DMS114 treated with DMSO at 0.1 percent for 48 hours (cell line): ENCODE measurements around the gene S100A12.

Source experiments
- DNase-seq: peaks from one replicate; lab custom pipeline; 2025; ENCODE audit not compliant: unreplicated experiment; lab: John Stamatoyannopoulos, UW

The S100A12 gene

GRCh38 chr1:153368495-153368894 lies 6.9 kb downstream of the S100A12 start:
- no peak for DNase-seq

DNA sequence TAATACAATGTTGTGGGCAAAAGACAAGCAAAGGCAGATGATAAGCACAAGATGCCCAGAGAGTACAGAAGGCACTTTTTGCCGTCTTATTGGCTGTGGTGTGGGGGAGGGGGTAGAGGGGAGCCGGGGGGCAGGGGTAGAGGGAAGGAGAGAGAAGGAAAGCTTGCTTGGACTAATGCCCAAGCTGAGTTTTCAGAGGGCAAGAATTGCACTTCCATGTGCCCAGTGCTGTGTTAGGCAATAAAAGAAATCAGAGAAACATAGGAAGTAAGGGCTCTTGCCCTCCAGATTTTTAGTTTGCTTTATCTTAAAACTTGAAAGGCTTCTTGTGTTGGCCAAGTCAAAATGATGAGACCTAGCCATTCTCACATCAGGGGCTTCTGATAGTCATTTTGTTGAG lies 8.3 kb downstream of the S100A12 start:
- DNase-seq = no peak

DNA sequence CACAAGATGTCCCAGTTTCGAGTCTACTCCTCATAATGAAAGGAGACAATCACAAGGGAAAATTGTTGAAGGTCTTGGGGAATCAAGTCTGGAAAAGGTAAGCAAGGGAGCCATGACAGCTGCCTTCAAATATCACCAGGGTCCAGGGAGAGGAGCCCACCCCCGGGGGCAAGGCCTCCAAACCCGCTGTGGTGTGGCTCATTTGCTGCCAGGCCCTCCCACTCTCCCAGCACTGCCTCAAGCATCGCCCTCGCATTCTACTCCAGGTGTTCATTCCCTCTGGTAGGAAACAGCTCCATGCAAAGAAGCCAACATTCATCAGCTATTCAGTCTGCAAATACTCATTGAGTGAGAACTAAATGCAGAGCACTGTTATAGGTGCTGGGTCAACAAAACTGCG lies 9.2 kb downstream of the S100A12 start:
- no peak for DNase-seq

- no peak for DNase-seq
Observed at GRCh38 chr1:153365696-153366095, 9.7 kb downstream of the S100A12 start.

- DNase-seq = no peak
Observed at GRCh38 chr1:153364766-153365666, 10.4 kb downstream of the S100A12 start.

GRCh38 chr1:153364156-153364555 lies 11.3 kb downstream of the S100A12 start:
- DNase-seq = no peak

GRCh38 chr1:153363641-153364040 lies 11.8 kb downstream of the S100A12 start:
- no peak for DNase-seq

- no peak for DNase-seq
Observed at GRCh38 chr1:153362187-153362775, 13.1 kb downstream of the S100A12 start.

- no peak for DNase-seq
Observed at GRCh38 chr1:153361480-153362109, 13.8 kb downstream of the S100A12 start.

DNA sequence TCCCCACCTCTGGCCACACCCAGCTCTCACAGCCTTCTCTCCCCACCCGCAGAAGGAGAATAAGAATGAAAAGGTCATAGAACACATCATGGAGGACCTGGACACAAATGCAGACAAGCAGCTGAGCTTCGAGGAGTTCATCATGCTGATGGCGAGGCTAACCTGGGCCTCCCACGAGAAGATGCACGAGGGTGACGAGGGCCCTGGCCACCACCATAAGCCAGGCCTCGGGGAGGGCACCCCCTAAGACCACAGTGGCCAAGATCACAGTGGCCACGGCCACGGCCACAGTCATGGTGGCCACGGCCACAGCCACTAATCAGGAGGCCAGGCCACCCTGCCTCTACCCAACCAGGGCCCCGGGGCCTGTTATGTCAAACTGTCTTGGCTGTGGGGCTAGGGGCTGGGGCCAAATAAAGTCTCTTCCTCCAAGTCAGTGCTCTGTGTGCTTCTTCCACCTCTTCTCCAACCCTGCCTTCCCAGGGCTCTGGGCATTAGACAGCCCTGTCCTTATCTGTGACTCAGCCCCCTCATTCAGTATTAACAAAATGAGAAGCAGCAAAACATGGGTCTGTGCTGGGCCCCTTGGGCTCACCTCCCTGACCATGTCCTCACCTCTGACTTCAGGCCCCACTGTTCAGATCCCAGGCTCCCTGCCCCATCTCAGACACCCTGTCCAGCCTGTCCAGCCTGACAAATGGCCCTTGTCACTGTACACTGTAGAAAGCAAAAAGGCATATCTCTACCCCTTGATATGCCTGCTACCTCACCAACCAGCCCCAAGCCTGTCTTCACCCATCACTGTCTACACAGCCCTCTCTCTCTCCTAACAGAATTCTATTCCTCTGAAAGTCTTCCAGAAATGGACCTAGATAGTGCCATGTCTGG lies 14.6 kb downstream of the S100A12 start:
- DNase-seq = no peak

DNA sequence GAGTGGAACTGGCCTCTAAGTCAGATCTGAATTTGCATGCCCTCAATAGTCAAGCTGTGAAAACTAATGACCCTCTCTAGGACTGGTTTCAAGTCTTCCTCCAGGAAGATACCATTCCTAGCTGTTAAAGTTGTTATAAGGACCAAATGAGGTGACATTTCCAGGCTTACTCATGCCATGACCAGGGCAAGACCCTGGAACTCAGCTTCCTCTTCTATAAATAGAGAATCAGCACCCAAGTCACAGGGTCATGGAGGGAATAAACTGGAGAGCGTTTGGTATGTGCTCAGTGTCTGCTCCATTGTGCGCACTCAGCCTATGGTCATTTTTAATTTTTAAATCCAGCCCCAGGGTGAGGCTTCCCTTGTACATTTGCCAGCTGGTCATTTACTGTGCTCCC lies 15.2 kb downstream of the S100A12 start:
- DNase-seq = no peak

DNA sequence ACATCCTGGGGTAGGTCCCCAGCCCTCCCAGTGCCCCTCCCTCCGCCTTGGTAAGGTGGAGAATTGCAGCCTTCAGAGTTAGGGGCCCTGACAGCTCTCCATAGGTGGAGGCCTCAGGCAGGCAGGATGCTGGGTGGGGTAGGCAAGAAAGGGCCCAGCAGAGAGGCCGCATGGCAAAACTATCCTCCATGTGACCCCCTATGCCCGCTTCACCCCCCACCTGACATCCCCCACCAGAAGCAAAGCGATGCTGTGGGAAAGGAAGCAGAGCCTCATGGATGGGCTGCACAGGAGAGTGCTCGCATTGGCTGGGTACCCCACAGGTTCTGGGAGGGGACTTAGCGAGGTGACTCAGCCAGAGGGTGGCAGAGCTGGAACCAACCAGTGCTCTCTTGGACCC lies 16.2 kb downstream of the S100A12 start:
- DNase-seq = no peak

GRCh38 chr1:153358691-153358975 lies 16.8 kb downstream of the S100A12 start:
- no peak for DNase-seq

DNA sequence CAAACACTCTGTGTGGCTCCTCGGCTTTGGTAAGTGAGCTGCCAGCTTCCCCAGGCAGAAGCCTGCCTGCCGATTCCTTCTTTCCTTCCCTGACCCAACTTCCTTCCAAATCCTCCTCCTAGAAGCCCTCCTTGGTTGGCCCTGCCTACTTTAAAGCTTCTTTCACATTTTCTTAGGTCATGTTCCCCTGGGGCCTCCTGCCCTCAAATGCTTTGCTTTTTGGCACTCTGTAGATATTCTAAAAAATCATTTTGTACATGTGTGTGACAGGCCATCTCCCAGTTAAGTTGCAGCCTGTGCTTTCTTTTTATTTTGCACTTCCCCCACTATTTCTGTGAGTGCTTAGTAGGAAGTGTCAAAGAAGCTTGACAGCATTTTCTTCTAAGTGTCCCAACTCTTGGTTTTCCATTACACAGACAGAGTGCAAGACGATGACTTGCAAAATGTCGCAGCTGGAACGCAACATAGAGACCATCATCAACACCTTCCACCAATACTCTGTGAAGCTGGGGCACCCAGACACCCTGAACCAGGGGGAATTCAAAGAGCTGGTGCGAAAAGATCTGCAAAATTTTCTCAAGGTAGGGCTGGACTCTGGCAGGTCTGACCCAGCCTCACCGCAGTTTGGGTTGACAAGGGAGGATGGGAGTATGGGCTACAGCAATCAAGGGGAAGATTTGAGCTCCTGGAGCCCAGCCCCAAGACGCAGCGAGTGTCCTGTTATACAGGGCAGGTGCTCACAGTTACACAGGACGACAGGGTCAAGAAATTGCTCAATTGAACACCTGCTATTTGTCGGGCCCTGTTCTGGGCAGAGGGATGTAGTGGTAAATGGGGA lies 17.3 kb downstream of the S100A12 start, which contains the start of gene S100A9:
Gene S100A9 (plus strand): TSS at position 2 of the 838 bp plus-strand sequence. CDS start 430 bp downstream, at position 432.
- DNase-seq = no peak

DNA sequence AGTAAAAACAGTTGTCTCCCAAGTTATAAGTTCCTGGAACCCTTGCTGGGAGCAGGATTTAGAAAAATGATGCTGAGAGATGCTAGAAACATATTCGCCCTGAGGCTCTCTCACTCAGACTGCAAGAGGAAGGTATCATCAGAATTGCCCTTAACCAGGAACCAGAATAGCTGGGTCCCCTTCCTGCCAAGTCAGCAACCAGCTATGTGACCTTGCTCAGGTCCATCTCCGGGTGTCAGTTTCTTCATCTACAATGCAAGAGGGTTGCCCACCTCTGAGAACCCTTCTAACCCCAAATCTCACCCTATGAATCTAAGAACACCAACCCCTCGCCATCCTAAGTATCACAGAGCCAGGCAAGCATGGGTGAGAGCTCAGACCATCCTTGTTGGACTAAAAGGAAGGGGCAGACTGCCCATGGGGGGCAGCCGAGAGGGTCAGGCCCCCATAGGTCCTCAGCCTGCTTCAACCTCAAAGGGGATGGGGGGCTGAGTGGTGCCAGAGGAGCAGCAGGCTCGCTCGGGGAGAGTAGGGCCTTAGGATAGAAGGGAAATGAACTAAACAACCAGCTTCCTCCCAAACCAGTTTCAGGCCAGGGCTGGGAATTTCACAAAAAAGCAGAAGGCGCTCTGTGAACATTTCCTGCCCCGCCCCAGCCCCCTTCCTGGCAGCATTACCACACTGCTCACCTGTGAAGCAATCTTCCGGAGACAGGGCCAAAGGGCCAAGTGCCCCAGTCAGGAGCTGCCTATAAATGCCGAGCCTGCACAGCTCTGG lies 18.2 kb downstream of the S100A12 start:
- no peak for DNase-seq

DNA sequence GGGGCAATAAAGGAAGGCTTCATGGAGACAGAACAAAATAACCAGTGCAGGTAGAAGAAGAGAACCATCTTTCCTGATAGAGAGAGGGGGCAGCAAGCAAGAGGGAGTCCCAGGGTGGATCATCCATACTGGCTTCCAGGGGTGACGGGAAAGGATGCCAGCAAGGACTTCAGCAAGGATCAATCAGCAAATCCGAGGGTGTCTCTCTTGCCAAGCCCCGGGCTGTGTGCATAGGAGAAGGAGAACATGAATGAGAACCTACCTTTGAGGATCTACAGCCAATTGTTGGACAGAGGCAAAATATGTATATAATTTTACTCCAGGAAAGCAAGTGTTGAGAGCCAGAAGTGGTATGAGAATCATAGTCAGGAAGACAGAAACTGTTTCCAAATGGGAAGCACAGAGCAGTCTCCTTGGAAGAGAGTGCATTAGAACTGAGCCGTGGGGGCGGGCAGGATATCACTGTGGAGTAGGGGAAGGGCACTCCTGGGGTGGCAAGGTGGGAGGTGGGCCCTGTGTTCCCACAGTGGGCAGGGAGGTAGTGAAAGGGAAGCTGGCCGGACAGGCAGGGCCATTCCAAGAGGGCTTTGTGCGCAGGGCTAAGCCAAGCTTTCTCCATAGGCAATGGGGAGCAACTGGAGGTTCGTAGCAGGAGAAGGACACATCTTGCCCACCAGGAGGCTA lies 18.9 kb downstream of the S100A12 start:
- no peak for DNase-seq

GRCh38 chr1:153355445-153356071 lies 19.9 kb downstream of the S100A12 start:
- peak; percentile 70 for DNase-seq

- DNase-seq = no peak
Observed at GRCh38 chr1:153354515-153355193, 20.8 kb downstream of the S100A12 start.
